ENCODE results near the gene CNIH3. TPM values are rescaled to one million over a fixed set of nuclear protein-coding genes. Genes with fewer than 3 reads are reported as not detected.
"Not testable (repeated sequence)": the region's sequence is repeated elsewhere in the genome, so short reads cannot be mapped to it uniquely, and the experiment has no call there.

CNIH3 gene
- total and polyA plus RNA-seq, 8 donors: 2.0 to 10.5 (median 3.6) TPM

GRCh38 chr1:224681816-224682215 lies 65.7 kb downstream of the CNIH3 start:
- no peak for ATAC-seq
- Histone ChIP-seq H3K27ac (no peak overlapping the region), H3K36me3 (no peaks in the 10 kb centered on the region), H3K27me3 (no peaks in the 10 kb centered on the region), H3K9me3 (no peaks in the 10 kb centered on the region), H3K4me1 (no peaks in the 10 kb centered on the region), H3K4me3 (no peak overlapping the region)
- intact Hi-C loops (cut with DNase I): no loop called here
- WGBS, 2 donors: 86 to 88% methylated on average over 6 of the region's 6 CpGs
- no peak for FAIRE-seq
- no peak for TF ChIP-seq CTCF (IDR thresholded peaks at IDR 0.05)
- no peak for DNase-seq

- 79 to 80% methylated on average over 8 of the region's 8 CpGs for WGBS, 2 donors
- no peak for DNase-seq
- FAIRE-seq: no peak
- H3K27ac ChIP-seq: no peak overlapping the region
- no peaks in the 10 kb centered on the region for H3K36me3 ChIP-seq
- no peak for TF ChIP-seq CTCF (IDR thresholded peaks at IDR 0.05)
- no peak overlapping the region for H3K4me3 ChIP-seq
- no peak for ATAC-seq
- H3K9me3 ChIP-seq: no peaks in the 10 kb centered on the region
- H3K27me3 ChIP-seq: no peaks in the 10 kb centered on the region
- intact Hi-C loops (cut with DNase I): no loop called here
- no peaks in the 10 kb centered on the region for H3K4me1 ChIP-seq
Measured at GRCh38 chr1:224683936-224684335, 67.8 kb downstream of the CNIH3 start.

GRCh38 chr1:224684979-224685425 lies 68.9 kb downstream of the CNIH3 start:
- 65 to 79% methylated on average over 7 of the region's 7 CpGs for WGBS, 2 donors
- TF ChIP-seq CTCF (IDR thresholded peaks at IDR 0.05): no peak
- FAIRE-seq (no peak), DNase-seq (no peak), ATAC-seq (no peak)
- H3K4me3 ChIP-seq: no peak overlapping the region
- no peak overlapping the region for H3K27ac ChIP-seq
- H3K4me1 ChIP-seq: no peaks in the 10 kb centered on the region
- no peaks in the 10 kb centered on the region for H3K36me3 ChIP-seq
- no peaks in the 10 kb centered on the region for H3K9me3 ChIP-seq
- no peaks in the 10 kb centered on the region for H3K27me3 ChIP-seq
- intact Hi-C loops (cut with DNase I): no loop called here

GRCh38 chr1:224686140-224686539 lies 70.0 kb downstream of the CNIH3 start:
- H3K9me3 ChIP-seq; DNase-seq; H3K27me3 ChIP-seq; H3K4me3 ChIP-seq; H3K4me1 ChIP-seq; FAIRE-seq; H3K27ac ChIP-seq; intact Hi-C loops (cut with DNase I); ATAC-seq; H3K36me3 ChIP-seq: not testable (repeated sequence)
- 79 to 82% methylated on average over 2 of the region's 3 CpGs for WGBS, 2 donors

- no peak for TF ChIP-seq CTCF (IDR thresholded peaks at IDR 0.05)
- H3K4me3 ChIP-seq: no peak overlapping the region
- no peaks in the 10 kb centered on the region for H3K4me1 ChIP-seq
- H3K36me3 ChIP-seq: no peaks in the 10 kb centered on the region
- H3K27ac ChIP-seq: no peak overlapping the region
- 76 to 96% methylated on average over 4 of the region's 4 CpGs for WGBS, 2 donors
- intact Hi-C loops (cut with DNase I): no loop called here
- H3K9me3 ChIP-seq: no peaks in the 10 kb centered on the region
- DNase-seq (no peak), ATAC-seq (no peak), FAIRE-seq (no peak)
- no peaks in the 10 kb centered on the region for H3K27me3 ChIP-seq
Measured at GRCh38 chr1:224687465-224687864, 71.3 kb downstream of the CNIH3 start.

GRCh38 chr1:224689374-224689773 lies 73.3 kb downstream of the CNIH3 start:
- no peak for FAIRE-seq
- ATAC-seq: no peak
- H3K27me3 ChIP-seq: no peaks in the 10 kb centered on the region
- no peak overlapping the region for H3K27ac ChIP-seq
- WGBS, 2 donors: 88 to 92% methylated on average over 9 of the region's 9 CpGs
- H3K36me3 ChIP-seq: no peaks in the 10 kb centered on the region
- H3K4me3 ChIP-seq: no peak overlapping the region
- H3K4me1 ChIP-seq: no peaks in the 10 kb centered on the region
- H3K9me3 ChIP-seq: no peaks in the 10 kb centered on the region
- intact Hi-C loops (cut with DNase I): no loop called here
- DNase-seq: no peak
- TF ChIP-seq CTCF (IDR thresholded peaks at IDR 0.05): no peak
